GM19452 (cell line): ENCODE results near the gene RMRP.
A peak's percentile ranks its signal among the peaks of the same experiment; 100 is the strongest.

Experiments used
- ATAC-seq: cut with Tn5 transposase; IDR thresholded peaks from one replicate; pipeline ENCODE4 v1.9.1; 2021; ENCODE audit not compliant: unreplicated experiment

Gene RMRP

GRCh38 chr9:35657546-35658136, at the start of gene RMRP:
Gene RMRP, minus strand, starts transcription at chr9:35658019.
- ATAC-seq: peak; percentile 89

GRCh38 chr9:35706951-35707350, 49.1 kb upstream of the RMRP start:
- no peak for ATAC-seq

GRCh38 chr9:35705836-35706430, 48.1 kb upstream of the RMRP start:
- ATAC-seq: no peak

DNA sequence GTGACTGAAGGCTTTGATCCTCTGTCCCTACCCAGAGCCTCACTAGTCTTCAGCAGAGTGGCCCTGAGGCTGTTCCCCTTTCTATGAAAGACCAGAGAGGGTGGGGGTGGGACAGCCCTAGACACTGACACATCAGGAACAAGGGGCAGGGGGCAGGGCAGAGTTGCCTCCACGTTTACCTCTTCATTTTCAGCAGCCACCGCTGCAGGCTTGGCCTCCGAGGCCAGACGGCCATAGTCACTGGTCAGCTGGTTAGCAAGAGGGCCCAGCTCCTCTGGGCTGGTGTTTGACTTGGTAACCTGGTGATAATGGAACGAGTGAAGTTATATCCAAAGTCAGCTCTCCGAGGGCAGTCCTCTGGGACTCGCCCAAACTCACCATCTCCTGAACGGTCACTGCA, 47.6 kb upstream of the RMRP start:
- no peak for ATAC-seq

- ATAC-seq: no peak
Observed at GRCh38 chr9:35703906-35704672, 46.3 kb upstream of the RMRP start.

- no peak for ATAC-seq
Observed at GRCh38 chr9:35702696-35703095, 44.9 kb upstream of the RMRP start.

DNA sequence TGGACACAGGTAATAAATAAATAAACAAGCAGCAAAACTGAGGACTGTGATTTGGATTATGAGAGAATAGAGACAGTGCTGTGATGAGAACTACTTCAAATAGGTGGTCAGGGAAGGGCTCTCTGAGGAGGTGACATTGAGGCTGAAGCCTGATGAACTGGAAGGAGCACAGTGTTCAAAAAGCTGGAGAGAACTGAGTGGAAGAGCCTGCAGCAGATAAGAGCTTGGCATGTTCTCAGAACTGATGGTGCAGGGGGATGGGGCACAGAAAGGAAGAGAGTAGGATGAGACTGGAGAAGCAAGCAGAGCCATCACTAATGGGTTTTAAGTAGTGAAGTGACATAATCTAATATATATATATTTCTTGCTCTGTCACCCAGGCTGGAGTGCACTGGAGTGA, 43.1 kb upstream of the RMRP start:
- ATAC-seq: no peak

DNA sequence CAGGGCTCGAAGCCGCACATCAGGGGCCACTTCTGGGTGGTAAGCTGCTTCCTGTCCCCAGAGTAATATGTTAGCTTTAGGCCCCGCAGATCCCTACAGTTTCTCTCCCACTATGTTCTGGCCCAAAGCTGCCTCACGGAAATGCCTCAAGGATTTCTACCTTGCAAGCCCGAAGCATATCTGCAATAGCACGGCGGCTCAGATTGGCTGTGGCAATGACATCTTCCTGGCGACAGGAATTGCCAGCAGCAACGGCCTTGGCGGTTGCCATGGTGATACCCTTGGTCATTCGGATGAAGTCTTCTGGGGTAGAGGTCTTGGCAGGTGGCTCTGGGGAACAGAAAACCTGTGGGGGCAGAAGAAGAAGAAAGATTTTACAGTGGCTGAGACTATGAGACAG, 42.2 kb upstream of the RMRP start:
- no peak for ATAC-seq

DNA sequence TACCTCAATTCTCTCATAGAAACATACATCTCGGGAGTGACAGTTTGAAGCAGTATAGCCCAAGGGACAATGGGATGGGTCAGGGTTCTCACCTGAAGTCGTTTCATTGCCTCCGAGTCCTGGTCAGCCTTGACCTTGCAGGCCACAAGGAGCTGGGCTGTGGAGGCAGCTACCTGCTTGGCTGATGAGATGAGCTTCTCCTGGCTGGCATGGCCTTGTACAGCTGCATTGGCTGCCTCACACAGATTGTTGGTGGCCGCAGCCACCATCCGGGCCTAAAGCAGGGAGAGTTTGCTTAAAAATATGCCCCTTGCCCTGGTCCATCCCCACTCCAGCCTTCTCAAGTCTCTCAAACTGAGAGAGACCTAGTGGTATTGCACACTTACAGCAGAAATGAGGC, 40.4 kb upstream of the RMRP start:
- ATAC-seq: no peak

DNA sequence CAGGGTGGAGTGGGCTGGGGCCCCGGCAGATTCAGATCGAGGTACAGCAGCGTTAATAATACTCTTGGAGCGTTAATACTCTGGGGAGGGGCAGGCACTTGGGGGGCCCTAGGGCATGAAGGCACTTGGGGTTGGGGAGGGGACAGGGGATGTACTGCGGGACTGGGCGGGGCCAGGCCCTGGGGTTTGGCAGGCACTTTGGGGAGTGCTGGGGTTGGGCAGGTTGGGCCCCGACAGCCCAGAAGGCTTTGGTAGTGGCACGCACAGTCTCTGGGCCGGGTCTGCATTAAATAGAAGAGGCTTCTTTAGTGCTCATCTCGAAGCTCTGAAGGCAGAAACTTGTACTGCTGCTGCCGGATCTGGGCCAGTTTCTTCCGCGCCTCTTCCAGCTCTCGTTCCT, 39.7 kb upstream of the RMRP start:
- ATAC-seq: no peak

DNA sequence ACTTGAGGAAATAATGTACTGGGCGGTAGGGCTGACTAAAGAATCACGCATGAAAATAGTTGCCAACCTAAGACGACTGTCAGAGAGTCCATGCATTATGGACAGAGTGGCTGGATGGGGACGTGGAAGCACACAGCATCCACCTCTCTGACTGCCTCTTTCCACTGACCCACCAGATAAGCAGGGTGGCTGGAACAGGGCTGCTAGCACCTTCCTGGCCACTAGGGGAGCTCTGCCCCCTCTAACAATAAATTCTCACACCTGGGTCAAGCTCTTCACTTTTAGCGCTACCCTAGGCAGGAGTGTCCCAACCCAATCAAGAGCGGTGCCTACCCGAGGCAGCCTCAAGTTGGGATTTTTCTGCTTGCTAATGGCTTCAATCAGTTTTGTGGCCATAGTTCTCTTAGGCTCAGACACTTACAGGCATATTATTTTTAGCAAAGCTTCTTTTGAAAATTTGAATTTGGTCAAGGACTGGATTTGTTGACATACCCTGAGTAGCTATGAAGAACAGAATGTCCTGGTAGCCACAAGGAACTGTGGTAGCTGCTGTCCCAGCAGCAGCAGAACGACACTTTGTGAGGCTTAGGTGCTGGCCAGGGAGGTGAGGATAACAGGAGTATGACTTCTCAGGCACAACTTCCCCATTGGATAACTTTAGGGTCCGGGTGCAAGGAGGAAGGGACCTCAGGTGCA, 38.8 kb upstream of the RMRP start:
- no peak for ATAC-seq

DNA sequence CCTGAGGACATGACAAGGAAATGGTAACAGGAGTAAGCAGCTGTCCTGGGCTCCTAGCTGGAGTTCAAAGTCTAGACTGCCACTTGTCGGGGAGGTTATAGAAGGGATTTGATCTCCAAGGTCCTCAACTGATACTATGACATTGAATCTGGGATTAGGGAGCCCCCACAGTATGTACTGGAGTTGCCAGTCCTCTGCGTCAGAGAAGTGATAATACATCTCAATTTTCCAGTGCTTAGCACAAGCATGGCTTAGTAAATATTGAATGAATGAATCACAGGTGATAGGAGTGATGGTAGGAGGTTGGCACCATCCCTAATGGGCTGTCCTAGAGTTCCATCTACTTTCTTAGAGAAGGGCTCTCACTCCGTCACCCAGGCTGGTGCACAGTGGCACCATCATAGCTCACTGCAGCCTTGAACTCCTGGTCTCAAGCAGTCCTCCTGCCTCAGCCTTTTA, 38.2 kb upstream of the RMRP start:
- no peak for ATAC-seq

DNA sequence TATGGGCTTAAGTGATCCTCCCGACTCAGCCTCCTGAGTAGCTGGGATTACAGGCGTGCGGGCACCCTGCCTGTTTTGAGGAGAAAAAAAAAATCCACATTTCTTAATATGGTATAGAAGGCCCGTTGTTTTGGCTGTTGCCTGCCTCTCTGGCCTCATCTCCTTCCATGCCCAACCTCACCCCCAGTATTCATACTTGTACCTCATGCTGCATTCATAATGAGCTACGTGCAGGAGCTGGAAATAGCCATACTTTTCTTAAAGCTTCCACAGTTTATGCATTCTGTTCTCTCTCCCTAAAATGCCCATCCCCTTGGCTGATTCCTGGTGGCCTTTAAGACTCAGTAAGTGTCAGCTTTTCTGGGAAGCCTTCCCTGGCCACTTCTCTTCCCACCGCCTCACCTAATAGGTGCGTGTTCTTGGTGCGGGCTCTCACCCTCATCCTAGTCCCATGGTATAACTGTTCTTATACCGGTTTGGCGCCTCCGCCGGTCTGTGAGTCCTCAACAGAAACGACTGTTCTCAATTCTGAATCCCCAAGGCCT, 34.0 kb upstream of the RMRP start:
- ATAC-seq: no peak

DNA sequence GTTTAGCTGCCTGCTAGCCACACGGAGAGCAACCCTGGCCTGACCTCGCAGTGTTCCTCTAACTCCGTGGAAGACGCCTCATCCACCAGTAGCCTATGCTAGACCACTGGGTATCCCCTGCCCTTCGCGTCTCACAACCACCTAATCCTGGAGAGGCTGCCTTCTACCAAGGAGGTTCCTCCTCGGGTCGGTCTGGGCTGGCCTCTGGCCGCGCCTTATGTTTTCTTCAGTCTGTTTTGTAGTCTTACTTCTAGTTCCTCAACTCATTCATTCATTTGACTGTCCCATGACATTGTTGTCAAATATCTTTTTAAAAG, 33.5 kb upstream of the RMRP start:
- no peak for ATAC-seq

- no peak for ATAC-seq
Observed at GRCh38 chr9:35690614-35691333, 33.0 kb upstream of the RMRP start.

DNA sequence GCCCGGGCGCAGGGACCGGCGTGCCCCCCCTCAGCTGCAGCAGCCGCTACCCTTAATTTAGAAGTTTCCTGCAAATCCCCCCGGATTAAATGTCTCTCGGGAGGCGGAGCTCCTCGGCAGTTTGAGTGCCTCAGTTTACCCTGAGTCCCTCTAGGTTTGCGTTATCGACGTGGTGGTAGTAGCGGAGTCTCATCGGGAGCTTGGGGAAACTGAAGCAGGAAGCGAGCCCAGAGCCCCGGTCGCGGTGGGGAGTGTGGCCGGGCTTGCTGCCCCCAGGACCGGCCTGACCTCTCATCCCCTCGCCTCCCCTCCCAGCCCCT, 32.4 kb upstream of the RMRP start:
- ATAC-seq: no peak

GRCh38 chr9:35689542-35690293, 31.9 kb upstream of the RMRP start, which contains the start of gene TPM2:
Gene TPM2, minus strand, starts transcription at chr9:35689925. Its CDS starts 108 bp downstream, at chr9:35689817.
- ATAC-seq: no peak

GRCh38 chr9:35688558-35689541, 31.0 kb upstream of the RMRP start:
- ATAC-seq: no peak

DNA sequence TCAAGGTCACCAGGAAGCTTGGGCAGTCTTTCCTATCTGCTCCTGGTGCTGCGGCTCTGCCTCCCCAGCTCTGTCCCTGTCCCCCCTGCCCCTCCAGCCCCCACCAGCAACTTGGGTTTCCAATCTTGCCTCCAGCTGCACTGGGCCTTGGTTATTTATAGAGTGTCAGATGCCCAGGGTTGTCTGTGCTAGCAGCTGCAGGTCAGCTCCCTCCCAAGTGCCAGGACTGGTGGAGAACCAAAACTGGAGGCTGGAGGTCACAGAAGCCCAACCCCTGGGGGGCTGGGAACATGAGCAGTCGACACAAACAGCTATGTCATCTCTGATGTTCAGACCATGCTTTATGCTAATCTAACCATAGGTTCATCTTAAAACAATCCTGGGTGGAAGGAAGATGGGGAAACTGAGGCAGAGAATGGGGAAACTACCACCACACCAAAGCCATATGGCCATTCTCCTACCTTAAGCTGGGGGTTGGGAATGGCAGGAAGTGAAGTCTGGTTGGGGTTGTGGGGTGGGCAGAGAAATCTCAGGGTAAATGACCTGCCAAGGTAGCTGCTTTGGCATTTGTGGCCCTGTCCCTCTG, 30.2 kb upstream of the RMRP start:
- no peak for ATAC-seq
